Measurements from ENCODE around the gene HOXA6.

Gene HOXA6

DNA sequence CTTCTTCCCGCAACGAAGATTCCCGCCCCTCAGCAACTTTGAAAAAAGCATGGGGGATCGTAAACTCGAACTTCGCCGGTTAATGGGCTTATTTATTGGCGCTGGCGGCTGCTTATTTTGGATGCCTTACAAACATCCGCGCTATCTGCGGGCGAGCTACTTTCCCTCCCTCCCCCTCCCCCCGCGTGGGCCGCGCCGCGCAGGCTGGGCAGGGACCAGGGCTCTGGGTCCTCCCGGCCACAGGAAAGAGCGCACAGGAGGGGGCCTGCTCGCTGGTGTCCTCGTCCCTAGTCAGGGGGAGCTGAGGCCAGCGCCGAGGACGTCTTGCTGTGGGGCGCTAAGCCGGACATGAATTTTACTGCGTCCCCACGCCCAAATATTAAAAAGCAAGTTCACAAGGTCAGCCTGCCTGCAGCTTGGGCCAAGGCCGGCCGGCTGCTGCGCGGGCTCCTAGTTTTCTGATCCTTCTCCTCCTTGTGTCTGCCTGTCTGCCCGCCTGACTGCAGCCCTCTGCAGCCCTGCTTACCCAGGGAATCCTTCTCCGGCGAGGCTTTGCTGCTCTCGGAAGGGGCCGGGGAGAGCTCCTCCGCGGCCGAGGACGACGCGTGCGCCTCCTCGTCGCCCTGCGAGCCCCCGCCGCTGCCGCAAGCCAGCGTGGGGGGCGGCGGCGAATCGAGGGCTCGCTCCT, 25.4 kb upstream of the HOXA6 start:
- DNase-seq: peak; percentile 87

GRCh38 chr7:27172315-27172774, 24.8 kb upstream of the HOXA6 start:
- DNase-seq: peak; percentile 95

- peak; percentile 63 for DNase-seq
Observed at GRCh38 chr7:27171637-27172314, 24.2 kb upstream of the HOXA6 start.

DNA sequence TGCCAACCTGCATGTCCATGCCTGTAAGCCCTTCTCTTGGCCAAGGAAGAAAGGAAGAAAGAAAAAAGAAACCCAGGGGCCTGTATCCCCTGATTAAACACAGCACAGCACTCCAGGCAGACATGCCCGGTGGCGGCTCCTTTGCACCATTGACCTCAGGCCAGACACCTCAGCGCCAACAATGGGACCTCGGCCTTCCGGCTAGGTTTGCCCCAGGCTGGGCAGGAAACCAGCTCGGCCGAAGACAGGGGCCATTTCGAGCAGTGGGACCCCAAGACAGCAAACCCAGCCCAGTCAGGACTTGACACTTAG, 23.7 kb upstream of the HOXA6 start:
- DNase-seq: peak; percentile 70

DNA sequence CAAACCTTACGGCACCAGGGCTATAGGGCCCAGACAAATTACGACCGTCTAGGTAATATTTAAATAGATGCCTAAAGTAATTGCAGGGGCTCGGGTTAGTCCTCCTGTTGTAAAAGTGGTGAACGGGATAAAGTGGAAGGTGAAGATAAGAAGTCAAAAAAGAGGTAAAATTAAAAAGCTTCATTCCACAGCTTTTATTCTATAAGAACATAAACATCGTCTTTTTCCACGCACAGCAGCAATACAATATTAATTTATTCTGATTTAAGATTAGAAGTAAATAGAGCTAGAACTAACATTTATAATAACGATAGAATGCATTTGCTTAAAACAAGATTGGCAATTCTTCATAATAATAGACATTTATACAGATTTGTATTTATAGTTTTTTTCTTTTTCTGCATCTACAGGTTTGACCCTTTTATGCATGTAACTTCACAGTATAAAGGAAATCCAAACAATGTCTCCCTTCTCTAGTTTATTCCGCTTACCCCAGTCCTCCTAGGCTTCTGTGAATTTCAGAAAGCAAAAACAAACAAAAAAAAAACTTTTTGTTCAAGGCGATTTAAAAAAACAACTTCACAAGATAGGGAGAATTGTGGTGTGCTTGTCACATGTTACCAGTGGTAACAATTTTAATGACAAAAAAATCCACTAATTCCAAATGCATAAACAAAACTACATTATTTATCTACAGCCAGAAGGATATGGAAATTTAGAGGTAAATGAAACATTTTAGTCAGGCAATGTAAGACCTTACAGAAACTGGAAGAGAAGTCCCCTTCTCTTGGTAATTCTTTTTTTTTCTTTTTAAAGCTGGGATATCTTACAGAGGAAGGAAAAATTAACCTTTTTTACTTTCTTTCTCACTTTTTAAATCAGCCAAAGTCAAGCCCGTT, 23.1 kb upstream of the HOXA6 start:
- DNase-seq: no peak

GRCh38 chr7:27169658-27170425, 22.3 kb upstream of the HOXA6 start:
- DNase-seq: peak; percentile 84

- peak; percentile 81 for DNase-seq
Observed at GRCh38 chr7:27168265-27168947, 20.8 kb upstream of the HOXA6 start.

DNA sequence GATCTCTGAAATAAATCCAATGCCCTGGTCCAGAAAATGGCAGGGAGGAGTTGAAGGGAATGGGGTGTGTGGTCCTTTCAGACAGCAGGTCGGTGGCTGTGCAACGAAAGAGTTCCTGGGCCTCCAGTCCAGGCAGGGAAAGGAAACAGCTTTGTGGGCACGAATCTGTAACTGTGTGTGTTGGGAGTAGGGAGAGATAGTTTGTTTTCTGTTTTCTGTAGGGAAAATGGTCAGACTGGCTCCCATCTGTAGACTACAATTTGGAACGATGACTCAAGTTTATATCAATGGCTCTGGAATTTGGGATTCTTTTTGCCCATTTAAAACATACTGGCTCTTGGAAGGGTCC, 20.3 kb upstream of the HOXA6 start:
- peak; percentile 76 for DNase-seq

GRCh38 chr7:27166531-27167505, 19.2 kb upstream of the HOXA6 start:
- peak; percentile 93 for DNase-seq

GRCh38 chr7:27165996-27166530, 18.5 kb upstream of the HOXA6 start:
- peak; percentile 58 for DNase-seq

DNA sequence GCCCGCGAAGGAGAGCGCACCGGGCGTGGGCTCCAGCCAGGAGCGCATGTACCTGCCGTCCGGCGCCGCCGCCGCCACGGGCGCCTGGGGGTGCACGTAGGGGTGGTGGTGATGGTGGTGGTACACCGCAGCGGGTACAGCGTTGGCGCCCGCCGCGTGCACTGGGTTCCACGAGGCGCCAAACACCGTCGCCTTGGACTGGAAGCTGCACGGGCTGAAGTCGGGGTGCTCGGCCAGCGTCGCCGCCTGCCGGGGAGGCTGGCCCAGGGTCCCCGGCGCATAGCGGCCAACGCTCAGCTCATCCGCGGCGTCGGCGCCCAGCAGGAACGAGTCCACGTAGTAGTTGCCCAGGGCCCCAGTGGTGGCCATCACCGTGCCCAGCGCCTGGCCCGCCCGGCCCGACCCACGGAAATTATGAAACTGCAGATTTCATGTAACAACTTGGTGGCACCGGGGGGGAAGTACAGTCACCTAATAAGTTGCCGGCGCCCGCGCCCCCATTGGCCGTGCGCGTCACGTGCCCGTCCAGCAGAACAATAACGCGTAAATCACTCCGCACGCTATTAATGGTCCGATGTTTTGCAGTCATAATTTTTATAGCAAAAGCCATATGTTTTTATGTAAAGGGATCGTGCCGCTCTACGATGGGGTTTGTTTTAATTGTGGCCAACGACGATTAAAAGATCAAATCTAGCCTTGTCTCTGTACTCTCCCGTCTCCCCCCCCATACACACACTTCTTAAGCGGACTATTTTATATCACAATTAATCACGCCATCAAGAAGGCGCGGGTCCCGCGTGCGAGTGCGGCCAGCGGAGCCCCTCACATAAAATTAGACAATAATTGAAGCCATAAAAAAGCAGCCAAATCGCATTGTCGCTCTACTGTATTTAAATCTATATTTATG, 17.8 kb upstream of the HOXA6 start, which contains the start of gene HOXA9:
Gene HOXA9 (minus strand): TSS at position 449 of the 907 bp plus-strand sequence. CDS start 80 bp downstream, at position 369.
- peak; percentile 87 for DNase-seq

DNA sequence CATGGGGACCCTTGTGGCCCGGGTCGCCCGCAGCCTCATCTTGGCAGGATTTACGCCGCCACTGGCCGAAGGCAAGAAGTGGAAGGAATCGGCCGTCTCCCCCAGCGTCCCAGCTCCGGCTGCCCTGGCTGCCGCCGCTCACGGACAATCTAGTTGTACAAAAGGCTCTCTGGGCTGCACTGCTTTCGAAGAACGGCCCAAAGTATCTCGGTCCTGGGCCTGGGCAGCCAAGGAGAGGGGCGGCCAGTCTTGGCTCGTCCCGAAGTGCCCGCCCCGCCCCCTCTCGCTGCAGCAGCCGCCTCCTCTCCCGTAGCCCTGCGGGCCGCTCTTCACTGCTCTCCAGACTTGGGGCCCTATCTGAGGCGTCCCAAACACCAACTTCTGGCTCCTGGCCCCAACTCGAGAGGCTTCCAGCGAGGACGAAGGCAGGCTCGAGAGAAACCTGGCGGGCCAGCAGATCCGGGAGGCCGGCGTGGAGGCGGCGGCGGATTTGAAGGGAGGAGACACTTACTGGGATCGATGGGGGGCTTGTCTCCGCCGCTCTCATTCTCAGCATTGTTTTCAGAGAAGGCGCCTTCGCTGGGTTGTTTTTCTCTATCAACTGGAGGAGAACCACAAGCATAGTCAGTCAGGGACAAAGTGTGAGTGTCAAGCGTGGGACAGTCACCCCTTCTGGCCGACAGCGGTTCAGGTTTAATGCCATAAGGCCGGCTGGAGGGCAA, 17.0 kb upstream of the HOXA6 start:
- peak; percentile 18 for DNase-seq

- no peak for DNase-seq
Observed at GRCh38 chr7:27164045-27164366, 16.4 kb upstream of the HOXA6 start.

DNA sequence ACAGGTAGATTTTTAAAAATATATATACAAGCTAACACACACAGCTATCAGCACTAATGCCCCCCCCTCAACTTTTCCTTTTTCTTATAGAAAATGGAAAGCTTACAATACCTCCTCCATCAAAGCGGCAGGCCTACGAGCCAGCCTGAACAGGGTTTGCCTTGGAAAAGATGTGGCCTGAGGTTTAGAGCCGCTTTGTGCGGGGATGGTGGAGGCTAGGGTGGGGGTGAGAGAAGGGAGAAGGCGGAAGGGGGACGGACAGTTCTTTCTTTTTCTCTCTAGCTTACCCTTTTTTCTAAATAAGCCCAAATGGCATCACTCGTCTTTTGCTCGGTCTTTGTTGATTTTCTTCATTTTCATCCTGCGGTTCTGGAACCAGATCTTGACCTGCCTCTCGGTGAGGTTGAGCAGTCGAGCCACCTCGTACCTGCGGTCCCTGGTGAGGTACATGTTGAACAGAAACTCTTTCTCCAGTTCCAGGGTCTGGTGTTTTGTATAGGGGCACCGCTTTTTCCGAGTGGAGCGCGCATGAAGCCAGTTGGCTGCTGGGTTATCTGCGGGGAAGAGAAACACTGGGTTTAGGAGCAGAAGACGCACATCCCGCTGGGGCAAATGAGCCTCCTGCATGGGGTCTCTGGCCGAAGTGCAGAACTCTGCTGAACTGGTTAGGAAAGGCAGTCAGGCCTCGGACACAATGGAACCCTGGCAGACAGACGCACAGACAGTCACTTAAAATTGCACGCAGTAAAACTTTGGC, 15.9 kb upstream of the HOXA6 start:
- no peak for DNase-seq

DNA sequence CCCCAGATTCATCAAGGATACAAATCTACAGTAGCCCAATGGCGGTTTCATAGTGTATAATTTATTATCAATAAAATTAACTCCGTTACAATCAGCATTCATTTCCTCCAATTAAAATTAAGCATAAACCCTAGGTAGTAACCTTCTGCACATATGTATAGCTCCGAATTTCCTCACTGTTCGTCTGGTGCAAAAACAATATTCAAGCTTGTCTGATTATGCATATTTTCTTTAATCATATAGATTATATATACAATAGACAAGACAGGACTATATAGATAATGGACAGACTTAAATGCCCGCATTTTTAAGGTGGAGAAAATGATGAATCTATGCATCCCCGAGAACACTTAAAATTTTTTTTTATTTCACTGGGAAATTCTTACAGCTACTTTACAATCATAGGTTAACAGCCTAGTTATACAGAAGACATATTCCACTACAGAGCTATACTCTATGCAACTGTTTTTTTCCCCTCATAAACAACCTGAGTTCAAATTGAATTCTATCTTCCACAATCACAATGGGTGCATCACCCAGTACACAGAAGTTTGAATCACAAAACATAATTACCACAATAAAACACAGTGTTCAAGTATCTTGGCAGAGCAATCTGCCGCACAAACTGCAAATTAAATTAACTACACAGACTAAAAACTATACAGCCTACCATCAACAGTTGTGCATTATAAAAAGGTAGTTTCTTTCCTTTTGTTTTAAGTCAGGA, 15.2 kb upstream of the HOXA6 start:
- DNase-seq: no peak

- DNase-seq: peak; percentile 18
Observed at GRCh38 chr7:27161721-27162560, 14.4 kb upstream of the HOXA6 start.
